ENCODE results near the gene SGSM1. TPM values are rescaled to one million over a fixed set of nuclear protein-coding genes. Genes with fewer than 3 reads are reported as not detected.

SGSM1 gene
- total and polyA plus RNA-seq, 9 of the 15 experiments (the other 6 are each of a cell fraction or from before 2014, with no cell fraction given) = not detected

GRCh38 chr22:24763872-24764485, 42.0 kb upstream of the SGSM1 start (continued):
- TF ChIP-seq TAL1 (IDR thresholded peaks at IDR 0.05) (no peak), ZNF124 (CRISPR knock-in tag; IDR thresholded peaks at IDR 0.05) (no peak), POLR2A (conservative IDR thresholded peaks at IDR 0.05) (no peak), DEAF1 (CRISPR knock-in tag; IDR thresholded peaks at IDR 0.05) (no peak), ZFP91 (CRISPR knock-in tag; IDR thresholded peaks at IDR 0.05) (no peak)

DNA sequence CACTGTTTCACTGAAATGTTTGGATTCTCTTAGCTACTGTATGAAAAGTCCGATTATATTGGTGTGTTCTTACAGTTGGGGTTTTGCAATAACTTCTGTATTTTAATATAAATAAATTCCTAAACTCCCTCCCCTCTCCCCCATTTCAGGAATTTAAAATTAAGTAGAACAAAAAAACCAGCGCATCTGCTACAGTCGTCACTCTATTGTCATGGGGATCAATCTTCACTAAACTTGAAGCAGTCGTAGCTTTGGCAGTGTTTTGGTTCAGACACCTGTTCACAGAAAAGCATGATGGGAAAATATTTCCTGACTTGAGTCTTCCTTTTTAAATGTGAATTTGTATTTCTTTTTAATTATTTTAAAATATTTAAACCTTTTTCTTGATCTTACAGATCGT, 40.8 kb upstream of the SGSM1 start:
- Histone ChIP-seq H3K9ac (ENCODE audit: insufficient read depth in 1 of 2, low read depth in 2 of 2, low read length in 2 of 2) (no peak overlapping the region), H3K9me3 (replicated peaks; ENCODE audit: control insufficient read depth, insufficient read depth, low read depth, low read length) (no peaks in the 10 kb centered on the region), H4K20me1 (replicated peaks; ENCODE audit: control insufficient read depth, insufficient read depth, low read length) (no peaks in the 10 kb centered on the region), H3K79me2 (ENCODE audit: control insufficient read depth, insufficient read depth, low read length) (no peaks in the 10 kb centered on the region), H3K27ac (ENCODE audit: extremely low read depth, low read depth, low read length) (no peak overlapping the region), H3K4me1 (replicated peaks in 1 of 2; ENCODE audit: control insufficient read depth in 2 of 2, insufficient read depth in 2 of 2, low read length in 2 of 2) (peaks cover 3 to 6% of the 10 kb centered on the region in 2 experiments; a peak in 3 of 5 replicates), H2AFZ (ENCODE audit: low read depth, low read length) (no peak overlapping the region), H3K27me3 (ENCODE audit: control insufficient read depth in 2 of 2, insufficient read depth in 2 of 2, low read length in 2 of 2) (no peaks in the 10 kb centered on the region), H3K9me1 (ENCODE audit: control insufficient read depth, insufficient read depth, low read length) (no peaks in the 10 kb centered on the region), H3K4me2 (ENCODE audit: insufficient read depth, low read length) (no peak overlapping the region), H3K36me3 (ENCODE audit: control insufficient read depth, insufficient read depth, low read length) (no peaks in the 10 kb centered on the region), H3K4me3 (no peak overlapping the region)
- in situ Hi-C loops (cut with MboI) = loop anchor here (5.0 kb wide), 1 partner anchor 92 kb away; no protein-coding TSS in a partner anchor
- intact Hi-C loops (cut with micrococcal nuclease) = loop anchor here (5.0 kb wide), 2 partner anchors 37 to 72 kb away; no protein-coding TSS in a partner anchor
- no TSS peak for BruUV-seq (replicated peaks)
- FAIRE-seq = no peak
- ChIA-PET CTCF (ENCODE audit: low intra/inter-chr PET ratio) (no interaction called here), POLR2A (no interaction called here)
- no peak for DNase-seq (ENCODE audit: extremely low read depth in 1 of 4, low spot score in 3 of 4)
- TF ChIP-seq ZNF212 (CRISPR knock-in tag; IDR thresholded peaks at IDR 0.05) = no peak
- TF ChIP-seq E2F6 (IDR thresholded peaks at IDR 0.05; ENCODE audit: borderline replicate concordance in 1 of 2, extremely low read depth in 1 of 2, insufficient read depth in 1 of 2, insufficient read length in 1 of 2, low read depth in 1 of 2, low read length in 1 of 2, poor library complexity in 1 of 2, severe bottlenecking in 1 of 2) = no peak
- TF ChIP-seq ATF2 (CRISPR knock-in tag; IDR thresholded peaks at IDR 0.05) = no peak
- TF ChIP-seq DEAF1 (CRISPR knock-in tag; IDR thresholded peaks at IDR 0.05) = no peak
- 19% methylated on average over 5 of the region's 5 CpGs for WGBS (ENCODE audit: insufficient coverage, low coverage, missing lambda C conversion rate)
- no peak for ATAC-seq
